GM19193 (cell line): Measurements from ENCODE around the gene GHRHR.

ENCODE experiments used
- POLR2A ChIP-seq: IDR thresholded peaks from 4 replicates; pipeline ENCODE4 v1.6.1; 2011; ENCODE audit not compliant: insufficient read depth, insufficient read length; ENCODE audit errors: extremely low read depth

GHRHR gene

GRCh38 chr7:30923774-30924413 is 39.9 kb upstream of the GHRHR start:
- no peak for TF ChIP-seq POLR2A

GRCh38 chr7:30924624-30925023 is 39.1 kb upstream of the GHRHR start:
- no peak for TF ChIP-seq POLR2A

GRCh38 chr7:30925117-30925516 is 38.6 kb upstream of the GHRHR start:
- TF ChIP-seq POLR2A, result no peak

GRCh38 chr7:30925913-30926312 is 37.8 kb upstream of the GHRHR start:
- TF ChIP-seq POLR2A, result no peak

GRCh38 chr7:30926313-30926712 is 37.4 kb upstream of the GHRHR start:
- no peak for TF ChIP-seq POLR2A

GRCh38 chr7:30927040-30927439 is 36.7 kb upstream of the GHRHR start:
- TF ChIP-seq POLR2A, result no peak

GRCh38 chr7:30927559-30927958 is 36.2 kb upstream of the GHRHR start:
- TF ChIP-seq POLR2A, result no peak

DNA sequence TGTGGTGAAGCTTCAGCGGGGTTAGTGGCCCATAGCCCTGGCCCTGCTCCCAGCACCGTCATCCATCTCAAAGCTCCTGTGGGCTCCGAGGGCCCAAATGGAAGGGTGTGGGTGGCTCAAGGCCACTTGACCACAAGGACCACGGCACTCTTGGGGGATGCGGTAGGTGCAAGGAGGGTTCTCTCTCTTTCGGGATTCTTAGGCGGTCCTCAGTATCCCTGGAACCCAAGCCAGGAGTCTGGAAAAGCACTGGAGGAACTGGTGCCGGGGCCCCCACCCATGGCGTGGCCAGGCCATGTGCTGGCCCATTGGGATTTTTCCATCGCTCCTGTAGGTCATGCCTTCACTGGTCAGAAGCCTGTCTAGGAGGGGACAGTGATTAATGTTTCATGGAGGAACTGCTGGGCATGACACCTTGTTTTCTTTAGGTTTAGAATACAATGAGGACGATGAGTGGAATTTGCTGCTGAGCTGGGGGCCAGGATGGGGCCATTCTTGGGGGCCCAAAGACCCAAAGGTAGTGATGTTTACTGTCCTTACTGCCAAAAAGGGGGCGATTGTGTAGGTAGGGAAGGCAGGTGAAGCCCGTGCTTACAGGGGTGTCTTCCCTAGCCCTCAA is 35.4 kb upstream of the GHRHR start:
- no peak for TF ChIP-seq POLR2A

DNA sequence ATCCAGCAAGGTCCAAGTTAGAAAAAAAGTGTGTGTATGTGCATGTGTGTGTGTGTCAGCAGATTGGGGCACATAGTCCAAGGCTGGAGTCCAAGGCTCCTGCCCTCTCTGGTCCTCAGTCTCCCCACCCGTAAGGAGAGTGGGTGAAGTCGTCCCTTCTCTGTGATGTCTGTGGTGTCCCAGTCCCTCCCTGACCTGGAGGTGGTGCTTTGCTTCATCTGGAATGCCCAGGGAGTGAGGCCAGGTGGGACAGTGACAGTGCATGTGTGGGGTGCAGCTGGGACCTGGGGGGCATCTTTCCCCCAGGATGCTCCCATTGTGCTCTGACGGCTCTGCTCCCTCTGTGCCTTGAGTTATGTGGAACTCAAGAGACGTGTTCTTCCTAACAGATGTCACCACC is 34.1 kb upstream of the GHRHR start:
- no peak for TF ChIP-seq POLR2A

GRCh38 chr7:30930621-30931020 is 33.1 kb upstream of the GHRHR start:
- no peak for TF ChIP-seq POLR2A

DNA sequence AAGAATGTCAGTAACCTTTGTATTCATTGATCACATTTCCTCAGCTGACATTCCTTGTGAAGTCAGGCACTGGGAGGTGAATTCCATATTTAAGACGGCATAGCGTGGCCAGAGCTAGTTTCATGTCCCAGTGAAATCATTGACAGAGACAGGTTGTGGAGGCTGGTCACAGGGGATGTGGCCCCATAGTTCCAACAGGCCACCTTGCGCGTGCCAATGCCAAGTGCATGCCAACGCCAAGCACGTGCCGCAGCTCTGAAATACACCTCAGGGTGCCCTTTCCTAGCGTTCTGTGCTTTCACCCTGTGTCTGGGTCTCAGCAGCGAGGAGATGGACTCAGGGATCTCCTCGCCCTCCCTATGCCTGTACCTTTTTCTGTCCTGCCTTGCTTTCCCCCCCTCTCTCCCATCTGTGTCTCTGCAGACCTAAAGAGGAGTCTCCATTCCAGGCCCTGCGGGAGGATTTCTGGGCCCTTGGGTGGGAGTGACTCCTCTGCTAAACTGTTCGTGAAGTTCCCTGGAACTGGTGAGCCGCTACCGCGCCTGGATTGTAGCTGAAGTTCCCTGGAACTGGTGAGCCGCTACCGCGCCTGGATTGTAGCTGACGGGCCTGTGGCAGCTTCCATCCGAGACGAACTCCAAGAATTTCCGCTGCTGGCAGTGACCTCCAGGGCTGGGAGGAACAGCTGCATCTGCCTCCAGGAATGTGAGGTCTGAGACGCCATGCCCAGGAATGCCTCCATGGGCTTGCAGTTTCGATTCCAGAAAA is 32.4 kb upstream of the GHRHR start:
- no peak for TF ChIP-seq POLR2A

DNA sequence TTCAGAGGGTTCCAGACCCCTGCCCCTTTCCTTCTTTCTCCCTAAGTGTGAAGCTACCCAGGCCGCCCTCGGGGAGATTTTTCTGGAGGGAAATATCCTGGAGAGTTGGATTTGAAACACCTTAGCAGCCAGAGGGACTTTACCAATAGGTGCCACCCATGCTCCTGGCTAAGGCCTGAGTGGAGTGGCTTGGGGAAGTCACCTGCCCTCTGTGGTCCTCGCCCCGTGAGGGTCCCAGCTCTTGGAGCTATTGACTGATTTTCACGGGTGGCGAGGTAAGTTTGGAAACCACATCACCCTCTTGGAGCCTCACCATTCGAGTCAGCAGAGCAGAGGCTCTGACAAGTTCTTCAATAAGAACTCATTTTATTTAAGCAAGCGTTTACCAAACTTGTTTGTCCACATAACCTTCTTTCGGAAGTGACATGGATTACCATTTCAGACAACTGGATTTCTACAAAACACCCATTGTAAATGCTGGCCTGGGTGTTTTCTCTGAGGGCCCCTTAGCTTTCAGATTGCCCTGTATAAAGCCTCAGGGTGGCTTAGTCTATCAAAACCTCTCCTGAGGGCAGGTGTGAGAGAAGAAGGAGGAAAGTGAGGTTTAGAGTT is 31.7 kb upstream of the GHRHR start:
- no peak for TF ChIP-seq POLR2A

DNA sequence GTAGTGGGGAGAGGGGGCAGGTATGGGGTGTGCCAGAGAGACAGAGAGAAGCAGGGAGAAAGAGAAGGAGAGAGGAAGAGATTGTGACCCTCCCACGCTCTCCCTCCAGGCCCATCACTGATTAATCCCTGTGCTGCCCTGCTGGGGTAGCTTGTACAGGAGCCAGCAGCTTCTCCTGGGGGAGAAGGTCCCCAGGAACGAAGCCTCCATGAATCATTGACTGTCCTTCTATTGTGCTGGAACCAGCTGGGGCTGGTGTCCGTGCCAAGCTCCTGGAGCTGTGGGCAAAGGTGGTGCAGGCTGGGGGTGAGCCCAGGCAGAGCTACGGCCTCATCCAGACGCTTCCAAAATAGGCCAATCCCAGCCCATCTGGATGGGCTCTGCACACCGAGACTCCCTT is 31.2 kb upstream of the GHRHR start:
- no peak for TF ChIP-seq POLR2A

DNA sequence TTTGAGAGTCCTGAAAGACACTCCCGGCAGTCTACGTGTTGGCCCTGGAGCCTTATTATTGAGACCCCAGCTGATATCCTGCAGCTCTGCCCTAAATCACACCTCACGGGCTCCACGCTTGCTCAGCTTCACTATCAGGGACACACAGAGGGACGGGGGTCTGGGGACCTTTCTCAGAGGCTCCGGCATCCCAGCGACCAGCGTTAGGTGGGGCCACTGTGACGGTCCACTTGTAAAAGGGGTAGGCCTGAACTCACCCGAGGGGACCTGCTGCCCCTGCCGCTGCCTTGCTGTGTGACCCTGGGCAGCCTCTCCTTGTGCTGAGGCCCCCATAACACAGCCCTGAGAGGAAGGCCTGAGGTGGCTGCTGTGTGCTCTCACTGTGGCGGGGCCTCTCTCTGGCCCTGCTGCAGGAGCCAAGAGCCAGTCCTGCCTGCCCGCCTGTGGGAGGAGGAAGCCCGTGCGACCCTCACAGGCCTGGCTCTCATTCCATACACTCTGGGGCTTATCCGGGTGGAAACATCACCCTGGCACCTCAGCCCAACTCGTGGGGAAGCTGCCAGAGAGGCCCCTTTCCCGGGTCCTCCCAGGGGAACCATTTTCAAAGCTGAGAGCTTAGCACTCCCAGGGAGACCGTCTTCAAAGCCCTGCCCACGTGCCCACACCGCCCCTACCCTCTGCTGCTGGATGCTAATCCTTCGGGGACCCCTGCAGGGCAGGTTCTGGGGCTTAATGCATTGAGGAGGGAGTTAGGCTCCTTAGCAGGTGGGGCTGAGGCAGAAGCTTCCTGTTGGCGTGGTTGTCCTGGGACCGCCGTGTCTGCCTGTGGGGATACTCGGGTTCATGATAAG is 30.4 kb upstream of the GHRHR start:
- TF ChIP-seq POLR2A, result no peak

- no peak for TF ChIP-seq POLR2A
Measured at GRCh38 chr7:30934225-30934624, 29.5 kb upstream of the GHRHR start.
